Measurements from ENCODE around the gene PGA5.

Gene PGA5

DNA sequence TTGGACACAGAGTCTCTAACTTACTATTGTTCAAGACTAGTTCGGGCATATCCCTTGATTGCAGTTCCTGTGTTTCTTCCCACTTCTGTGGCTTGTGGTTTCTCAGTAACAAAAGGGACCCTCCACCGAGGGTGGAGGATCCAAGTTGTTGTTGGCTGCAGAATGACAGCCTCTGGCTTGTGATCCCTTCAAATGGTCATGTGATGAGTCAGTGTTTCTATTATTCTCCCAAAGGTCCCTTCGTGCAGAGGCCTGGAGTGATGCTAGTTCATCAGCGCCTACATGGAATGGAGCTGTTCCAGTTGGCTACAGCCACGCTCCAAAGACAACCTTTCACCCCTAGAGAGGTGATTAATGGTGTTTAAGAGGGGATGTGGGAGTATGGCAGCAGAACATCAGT is 56.8 kb downstream of the PGA5 start:
- DNase-seq, result no peak

- DNase-seq, result no peak
Observed at GRCh38 chr11:61298663-61299244, 57.8 kb downstream of the PGA5 start.
